ENCODE measurements around the gene TTC28. TPM values are rescaled to one million over a fixed set of nuclear protein-coding genes. Genes with fewer than 3 reads are reported as not detected.
"Not testable (repeated sequence)": the region's sequence is repeated elsewhere in the genome, so short reads cannot be mapped to it uniquely, and the experiment has no call there.

The TTC28 gene
- polyA plus RNA-seq, 4 donors: 0.45 to 24.0 (median 3.7) TPM

- WGBS, 3 donors: 65 to 82% (median 80%) methylated on average over 6 of the region's 6 CpGs
- Histone ChIP-seq H3K4me3 (ENCODE audit: low read depth in 1 of 3, low read length in 3 of 3) (no peak overlapping the region), H3K27me3 (ENCODE audit: control insufficient read depth in 3 of 3, insufficient read depth in 3 of 3, low read length in 3 of 3) (no peaks in the 10 kb centered on the region), H3K36me3 (ENCODE audit: control insufficient read depth in 3 of 3, insufficient read depth in 2 of 3, low read depth in 1 of 3, low read length in 3 of 3) (peaks cover 0 to 9% (median 2%) of the 10 kb centered on the region in 3 donors), H3K9me3 (ENCODE audit: control insufficient read depth in 2 of 2, insufficient read depth in 1 of 2, low read depth in 1 of 2, low read length in 1 of 2) (no peaks in the 10 kb centered on the region), H3K27ac (ENCODE audit: low read depth in 1 of 3, low read length in 2 of 3) (peak overlapping the region in 1 of 3 donors; percentile 29), H3K4me1 (ENCODE audit: control insufficient read depth in 3 of 3, insufficient read depth in 2 of 3, low read depth in 1 of 3, low read length in 2 of 3) (no peaks in the 10 kb centered on the region)
- FAIRE-seq (no peak), DNase-seq (peak in 1 of 2 donors; percentile 9)
Measured at GRCh38 chr22:28711820-28712777, 32.5 kb upstream of the TTC28 start.

GRCh38 chr22:28711341-28711740 lies 31.7 kb upstream of the TTC28 start:
- no peak for DNase-seq
- FAIRE-seq: no peak
- H3K9me3 ChIP-seq (ENCODE audit: control insufficient read depth in 2 of 2, insufficient read depth in 1 of 2, low read depth in 1 of 2, low read length in 1 of 2): no peaks in the 10 kb centered on the region
- H3K27me3 ChIP-seq (ENCODE audit: control insufficient read depth in 3 of 3, insufficient read depth in 3 of 3, low read length in 3 of 3): no peaks in the 10 kb centered on the region
- 41 to 88% (median 65%) methylated on average over 2 of the region's 2 CpGs for WGBS, 3 donors
- H3K36me3 ChIP-seq (ENCODE audit: control insufficient read depth in 3 of 3, insufficient read depth in 2 of 3, low read depth in 1 of 3, low read length in 3 of 3): peaks cover 0 to 8% (median 2%) of the 10 kb centered on the region in 3 donors
- no peaks in the 10 kb centered on the region for H3K4me1 ChIP-seq (ENCODE audit: control insufficient read depth in 3 of 3, insufficient read depth in 2 of 3, low read depth in 1 of 3, low read length in 2 of 3)
- H3K4me3 ChIP-seq (ENCODE audit: low read depth in 1 of 3, low read length in 3 of 3): no peak overlapping the region
- H3K27ac ChIP-seq (ENCODE audit: low read depth in 1 of 3, low read length in 2 of 3): no peak overlapping the region

DNA sequence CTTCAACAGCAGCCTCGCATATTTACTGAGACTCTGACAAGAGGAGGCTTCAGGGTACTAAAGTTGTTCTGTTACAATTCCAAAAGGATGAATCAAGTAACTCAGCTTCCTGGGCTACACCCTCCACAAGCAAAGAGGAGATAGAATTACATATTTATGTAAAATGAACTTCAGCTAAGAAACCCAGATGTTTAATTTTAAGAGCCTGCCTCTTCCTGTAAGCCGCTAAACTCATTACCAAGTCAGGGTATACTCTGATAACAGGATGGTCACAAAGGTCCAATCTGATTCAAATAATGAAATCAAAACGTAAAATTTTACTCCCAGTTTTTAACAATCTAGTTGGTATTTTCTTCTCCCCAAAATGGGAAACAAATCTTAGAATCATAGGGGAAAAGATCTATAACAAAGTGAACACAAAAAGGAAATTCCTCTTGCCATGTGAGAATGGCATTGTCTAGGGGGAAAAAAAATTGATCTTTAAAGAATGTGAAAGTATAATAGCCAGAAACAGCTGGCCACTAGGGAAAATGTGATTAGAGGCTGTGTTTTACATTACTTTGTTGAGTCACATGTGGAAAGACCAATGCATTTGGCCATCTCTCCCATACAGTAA lies 31.0 kb upstream of the TTC28 start:
- H3K27me3 ChIP-seq (ENCODE audit: control insufficient read depth in 3 of 3, insufficient read depth in 3 of 3, low read length in 3 of 3): no peaks in the 10 kb centered on the region
- H3K27ac ChIP-seq (ENCODE audit: low read depth in 1 of 3, low read length in 2 of 3): peak overlapping the region in 1 of 3 donors; percentile 27
- DNase-seq: no peak
- no peak overlapping the region for H3K4me3 ChIP-seq (ENCODE audit: low read depth in 1 of 3, low read length in 3 of 3)
- no peaks in the 10 kb centered on the region for H3K9me3 ChIP-seq (ENCODE audit: control insufficient read depth in 2 of 2, insufficient read depth in 1 of 2, low read depth in 1 of 2, low read length in 1 of 2)
- H3K36me3 ChIP-seq (ENCODE audit: control insufficient read depth in 3 of 3, insufficient read depth in 2 of 3, low read depth in 1 of 3, low read length in 3 of 3): peaks cover 0 to 13% (median 2%) of the 10 kb centered on the region in 3 donors
- FAIRE-seq: no peak
- WGBS, 3 donors: 63 to 85% (median 78%) methylated on average over 3 of the region's 3 CpGs
- H3K4me1 ChIP-seq (ENCODE audit: control insufficient read depth in 3 of 3, insufficient read depth in 2 of 3, low read depth in 1 of 3, low read length in 2 of 3): no peaks in the 10 kb centered on the region

GRCh38 chr22:28710107-28710506 lies 30.5 kb upstream of the TTC28 start:
- FAIRE-seq: no peak
- no peak overlapping the region for H3K27ac ChIP-seq (ENCODE audit: low read depth in 1 of 3, low read length in 2 of 3)
- H3K36me3 ChIP-seq (ENCODE audit: control insufficient read depth in 3 of 3, insufficient read depth in 2 of 3, low read depth in 1 of 3, low read length in 3 of 3): peaks cover 0 to 12% (median 2%) of the 10 kb centered on the region in 3 donors
- H3K4me1 ChIP-seq (ENCODE audit: control insufficient read depth in 3 of 3, insufficient read depth in 2 of 3, low read depth in 1 of 3, low read length in 2 of 3): no peaks in the 10 kb centered on the region
- no peaks in the 10 kb centered on the region for H3K27me3 ChIP-seq (ENCODE audit: control insufficient read depth in 3 of 3, insufficient read depth in 3 of 3, low read length in 3 of 3)
- H3K4me3 ChIP-seq (ENCODE audit: low read depth in 1 of 3, low read length in 3 of 3): no peak overlapping the region
- no peaks in the 10 kb centered on the region for H3K9me3 ChIP-seq (ENCODE audit: control insufficient read depth in 2 of 2, insufficient read depth in 1 of 2, low read depth in 1 of 2, low read length in 1 of 2)
- DNase-seq: no peak

DNA sequence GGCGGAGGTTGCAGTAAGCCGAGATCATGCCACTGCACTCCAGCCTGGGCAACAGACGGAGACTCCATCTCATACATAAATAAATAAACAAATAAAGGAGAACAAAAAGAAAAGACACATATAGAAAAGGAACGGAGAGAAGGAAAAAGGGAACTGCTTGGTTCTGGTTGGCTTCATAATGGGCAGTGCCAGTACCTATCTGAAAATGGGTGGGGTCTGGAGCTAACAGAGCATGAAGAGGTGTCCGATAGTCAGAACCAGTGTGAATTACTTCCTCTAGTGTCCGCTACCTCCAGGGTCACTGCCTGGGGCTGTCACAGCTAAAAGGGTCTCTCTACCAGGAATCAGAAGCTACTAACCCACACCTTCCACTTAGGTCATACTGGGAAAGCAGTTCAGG lies 27.2 kb upstream of the TTC28 start:
- no peaks in the 10 kb centered on the region for H3K27me3 ChIP-seq (ENCODE audit: control insufficient read depth in 3 of 3, insufficient read depth in 3 of 3, low read length in 3 of 3)
- WGBS, 3 donors: 90 to 95% (median 94%) methylated on average over 6 of the region's 6 CpGs
- no peak overlapping the region for H3K4me3 ChIP-seq (ENCODE audit: low read depth in 1 of 3, low read length in 3 of 3)
- DNase-seq (no peak), FAIRE-seq (no peak)
- H3K9me3 ChIP-seq (ENCODE audit: control insufficient read depth in 2 of 2, insufficient read depth in 1 of 2, low read depth in 1 of 2, low read length in 1 of 2): no peaks in the 10 kb centered on the region
- no peak overlapping the region for H3K27ac ChIP-seq (ENCODE audit: low read depth in 1 of 3, low read length in 2 of 3)
- H3K36me3 ChIP-seq (ENCODE audit: control insufficient read depth in 3 of 3, insufficient read depth in 2 of 3, low read depth in 1 of 3, low read length in 3 of 3): peaks cover 0 to 12% (median 2%) of the 10 kb centered on the region in 3 donors
- no peaks in the 10 kb centered on the region for H3K4me1 ChIP-seq (ENCODE audit: control insufficient read depth in 3 of 3, insufficient read depth in 2 of 3, low read depth in 1 of 3, low read length in 2 of 3)

GRCh38 chr22:28703436-28703835 lies 23.8 kb upstream of the TTC28 start:
- H3K9me3 ChIP-seq (ENCODE audit: control insufficient read depth in 2 of 2, insufficient read depth in 1 of 2, low read depth in 1 of 2, low read length in 1 of 2): no peaks in the 10 kb centered on the region
- H3K4me3 ChIP-seq (ENCODE audit: low read depth in 1 of 3, low read length in 3 of 3): no peak overlapping the region
- no peaks in the 10 kb centered on the region for H3K4me1 ChIP-seq (ENCODE audit: control insufficient read depth in 3 of 3, insufficient read depth in 2 of 3, low read depth in 1 of 3, low read length in 2 of 3)
- no peaks in the 10 kb centered on the region for H3K27me3 ChIP-seq (ENCODE audit: control insufficient read depth in 3 of 3, insufficient read depth in 3 of 3, low read length in 3 of 3)
- no peak for FAIRE-seq
- no peak for DNase-seq
- no peak overlapping the region for H3K27ac ChIP-seq (ENCODE audit: low read depth in 1 of 3, low read length in 2 of 3)
- peaks cover 0 to 20% (median 2%) of the 10 kb centered on the region in 3 donors for H3K36me3 ChIP-seq (ENCODE audit: control insufficient read depth in 3 of 3, insufficient read depth in 2 of 3, low read depth in 1 of 3, low read length in 3 of 3)

GRCh38 chr22:28702891-28703290 lies 23.3 kb upstream of the TTC28 start:
- FAIRE-seq (no peak), DNase-seq (no peak)
- Histone ChIP-seq H3K27me3 (ENCODE audit: control insufficient read depth in 3 of 3, insufficient read depth in 3 of 3, low read length in 3 of 3) (no peaks in the 10 kb centered on the region), H3K4me1 (ENCODE audit: control insufficient read depth in 3 of 3, insufficient read depth in 2 of 3, low read depth in 1 of 3, low read length in 2 of 3) (no peaks in the 10 kb centered on the region), H3K36me3 (ENCODE audit: control insufficient read depth in 3 of 3, insufficient read depth in 2 of 3, low read depth in 1 of 3, low read length in 3 of 3) (peaks cover 0 to 20% (median 2%) of the 10 kb centered on the region in 3 donors), H3K4me3 (ENCODE audit: low read depth in 1 of 3, low read length in 3 of 3) (no peak overlapping the region), H3K27ac (ENCODE audit: low read depth in 1 of 3, low read length in 2 of 3) (no peak overlapping the region), H3K9me3 (ENCODE audit: control insufficient read depth in 2 of 2, insufficient read depth in 1 of 2, low read depth in 1 of 2, low read length in 1 of 2) (no peaks in the 10 kb centered on the region)
- 92 to 98% (median 98%) methylated on average over 2 of the region's 2 CpGs for WGBS, 3 donors

DNA sequence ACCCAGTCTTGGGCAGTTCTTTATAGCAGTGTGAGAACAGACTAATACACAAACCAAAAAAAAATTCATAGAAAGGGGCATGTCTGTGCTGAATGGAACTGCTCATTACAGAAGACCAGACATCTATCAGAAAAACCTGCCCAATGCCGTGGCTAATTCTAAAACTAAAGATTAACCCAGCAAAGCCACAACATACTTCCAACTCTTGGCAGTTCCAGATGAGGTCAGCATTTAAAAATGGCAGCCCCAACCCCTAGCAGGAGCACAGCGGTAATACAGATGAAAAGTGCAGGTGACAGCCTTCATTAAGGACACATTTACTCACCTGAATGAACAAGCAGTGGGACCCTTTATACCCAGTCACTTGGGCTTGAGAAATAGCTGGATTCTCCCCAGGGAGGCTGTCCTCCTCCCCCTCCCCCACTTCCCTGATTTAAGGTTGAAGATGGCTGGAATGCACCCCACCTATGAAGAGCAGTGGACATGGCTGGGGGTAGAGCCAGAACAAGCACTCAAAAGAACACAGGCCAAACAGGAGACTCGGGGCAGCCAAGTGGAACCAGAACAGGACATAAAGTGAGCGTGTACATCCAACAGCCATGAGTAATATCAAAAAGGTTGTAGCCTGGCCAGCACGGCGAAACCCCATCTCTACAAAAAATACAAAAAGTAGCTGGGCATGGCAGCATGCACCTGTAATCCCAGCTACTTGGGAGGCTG lies 13.6 kb upstream of the TTC28 start:
- H3K27ac ChIP-seq (ENCODE audit: low read depth in 1 of 3, low read length in 2 of 3); H3K9me3 ChIP-seq (ENCODE audit: control insufficient read depth in 2 of 2, insufficient read depth in 1 of 2, low read depth in 1 of 2, low read length in 1 of 2); FAIRE-seq; H3K27me3 ChIP-seq (ENCODE audit: control insufficient read depth in 3 of 3, insufficient read depth in 3 of 3, low read length in 3 of 3); H3K4me3 ChIP-seq (ENCODE audit: low read depth in 1 of 3, low read length in 3 of 3); DNase-seq; H3K4me1 ChIP-seq (ENCODE audit: control insufficient read depth in 3 of 3, insufficient read depth in 2 of 3, low read depth in 1 of 3, low read length in 2 of 3): not testable (repeated sequence)
- peaks cover 0 to 14% (median 0%) of the 10 kb centered on the region in 3 donors for H3K36me3 ChIP-seq (ENCODE audit: control insufficient read depth in 3 of 3, insufficient read depth in 2 of 3, low read depth in 1 of 3, low read length in 3 of 3)
- 94 to 96% (median 95%) methylated on average over 6 of the region's 6 CpGs for WGBS, 3 donors

Data from small intestine (tissue), 7 donors.